Stimulated activated naive CD4-positive, alpha-beta T cell (primary cell): ENCODE data around the gene SDK1.
A peak's percentile ranks its signal among the peaks of the same experiment; 100 is the strongest.

Source experiments
- DNase-seq, 6 experiments: peaks; one replicate each; lab custom pipeline; 2025; lab: John Stamatoyannopoulos, UW

SDK1 gene

DNA sequence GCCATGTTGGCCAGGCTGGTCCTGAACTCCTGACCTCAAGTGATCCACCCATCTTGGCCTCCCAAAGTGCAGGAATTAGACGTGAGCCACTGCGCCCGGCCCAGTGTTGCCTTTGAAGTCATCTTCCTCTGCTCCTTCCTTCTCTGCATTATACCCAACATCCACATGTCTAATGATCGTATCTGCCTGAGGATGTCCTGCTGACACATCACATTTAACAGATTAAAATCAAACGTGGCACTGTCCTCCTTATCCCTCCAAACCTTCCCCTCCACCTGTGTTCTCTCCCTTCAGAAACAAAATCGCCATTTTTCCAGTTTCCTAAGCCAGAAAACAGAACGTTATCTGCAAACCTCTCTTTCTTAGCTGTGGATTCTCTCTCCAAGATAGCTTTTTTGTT is 8.4 kb upstream of the SDK1 start:
- DNase-seq, result no peak

DNA sequence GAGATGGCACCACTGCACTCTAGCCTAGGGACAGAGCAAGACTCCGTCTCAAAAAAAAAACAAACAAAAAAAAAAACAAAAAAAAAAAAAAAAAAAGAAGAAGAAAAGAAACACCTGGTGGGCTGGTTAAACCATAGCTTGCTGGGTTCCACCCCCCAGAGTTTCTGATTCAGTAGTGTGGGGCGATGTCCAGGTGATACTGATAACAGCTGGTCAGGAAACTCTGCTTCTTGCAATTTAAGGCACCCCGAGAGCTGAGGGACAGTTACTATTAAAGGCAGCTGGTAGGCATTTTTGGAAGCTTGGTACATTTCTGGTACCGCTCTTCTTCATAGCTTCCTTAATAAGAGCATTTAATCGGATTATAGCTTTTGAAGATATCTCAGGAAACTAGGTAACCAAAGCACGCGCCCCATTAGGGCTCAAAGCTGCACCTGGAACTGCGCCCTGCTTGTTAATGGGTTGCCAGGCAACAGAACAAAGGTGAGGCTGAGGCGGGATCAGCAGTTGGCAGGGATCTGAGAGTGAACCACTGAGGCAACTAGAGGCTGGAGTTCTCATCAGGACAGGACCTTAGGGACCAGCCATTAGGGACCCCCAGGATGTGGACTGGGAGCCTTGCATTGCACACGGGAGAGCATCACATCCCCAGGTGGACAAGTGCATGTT is 6.5 kb upstream of the SDK1 start:
- no peak for DNase-seq

DNA sequence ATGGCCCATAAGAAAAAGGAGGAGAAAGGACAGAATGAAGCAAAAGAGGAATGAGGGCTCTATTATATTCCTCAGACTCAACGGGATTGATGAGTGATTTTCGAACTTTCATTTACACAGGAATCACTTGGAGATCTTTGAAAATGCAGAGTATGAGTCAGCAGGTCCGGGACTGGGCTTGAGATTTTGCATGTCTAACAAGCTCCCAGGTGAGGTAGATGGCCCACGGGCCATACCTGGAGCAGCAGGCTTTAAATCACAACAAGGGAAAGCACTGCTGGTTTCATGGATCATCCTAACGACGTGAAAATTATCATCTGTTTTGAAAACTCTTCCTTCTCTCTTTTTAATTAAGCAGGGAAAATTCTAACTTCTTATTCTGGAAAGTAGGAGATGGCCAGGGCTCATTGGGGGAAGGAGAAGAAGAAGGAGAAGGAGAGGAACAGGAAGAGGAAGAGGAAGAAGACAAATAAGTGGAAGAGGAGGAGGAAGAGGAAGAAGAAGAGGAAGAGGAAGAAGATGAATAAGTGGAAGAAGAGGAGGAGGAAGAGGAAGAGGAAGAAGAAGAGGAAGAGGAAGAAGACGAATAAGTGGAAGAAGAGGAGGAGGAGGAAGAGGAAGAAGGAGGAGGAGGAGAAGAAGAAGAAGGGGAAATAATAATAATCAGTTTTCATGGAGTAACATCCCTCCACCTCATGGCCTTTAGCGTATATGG is 3.8 kb upstream of the SDK1 start:
- DNase-seq, result no peak

DNA sequence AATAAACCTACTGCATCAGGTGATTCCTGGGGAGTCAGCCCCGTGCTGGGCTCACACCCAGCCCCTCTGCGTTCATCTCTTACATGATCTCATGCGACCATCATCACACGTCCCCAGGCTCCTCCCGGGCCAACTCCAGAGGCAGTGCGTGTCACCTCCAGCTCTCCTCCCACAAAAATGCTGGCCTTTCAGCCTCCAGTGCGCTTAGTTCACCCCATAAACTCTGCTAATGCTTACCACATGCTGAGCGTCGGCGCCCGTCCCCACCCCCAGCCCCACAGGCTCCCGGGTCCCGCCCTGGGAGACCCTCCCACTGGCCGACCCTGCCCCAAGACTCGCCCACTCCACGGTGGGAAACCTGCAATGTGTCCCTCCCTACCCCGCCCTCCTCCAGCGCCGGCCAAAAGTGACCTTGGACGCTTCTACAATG is 816 bp upstream of the SDK1 start:
- peak in 2 of 6 experiments; percentile 10 to 23 for DNase-seq

DNA sequence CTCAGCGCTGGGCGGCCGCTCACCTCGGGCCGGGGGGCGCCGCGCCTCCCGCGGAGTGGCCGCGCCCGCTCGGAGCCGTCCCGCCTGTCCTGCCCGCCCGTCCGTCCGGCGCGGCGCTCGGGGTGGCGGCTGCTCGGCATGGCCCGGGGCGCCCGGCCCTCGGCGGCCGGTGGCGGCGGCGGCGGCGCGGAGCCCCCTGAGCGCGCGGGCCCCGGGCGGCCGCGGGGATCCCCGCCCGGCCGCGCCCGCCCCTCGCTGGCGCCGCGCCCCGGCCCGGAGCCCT is 338 bp downstream of the SDK1 start:
- no peak for DNase-seq

DNA sequence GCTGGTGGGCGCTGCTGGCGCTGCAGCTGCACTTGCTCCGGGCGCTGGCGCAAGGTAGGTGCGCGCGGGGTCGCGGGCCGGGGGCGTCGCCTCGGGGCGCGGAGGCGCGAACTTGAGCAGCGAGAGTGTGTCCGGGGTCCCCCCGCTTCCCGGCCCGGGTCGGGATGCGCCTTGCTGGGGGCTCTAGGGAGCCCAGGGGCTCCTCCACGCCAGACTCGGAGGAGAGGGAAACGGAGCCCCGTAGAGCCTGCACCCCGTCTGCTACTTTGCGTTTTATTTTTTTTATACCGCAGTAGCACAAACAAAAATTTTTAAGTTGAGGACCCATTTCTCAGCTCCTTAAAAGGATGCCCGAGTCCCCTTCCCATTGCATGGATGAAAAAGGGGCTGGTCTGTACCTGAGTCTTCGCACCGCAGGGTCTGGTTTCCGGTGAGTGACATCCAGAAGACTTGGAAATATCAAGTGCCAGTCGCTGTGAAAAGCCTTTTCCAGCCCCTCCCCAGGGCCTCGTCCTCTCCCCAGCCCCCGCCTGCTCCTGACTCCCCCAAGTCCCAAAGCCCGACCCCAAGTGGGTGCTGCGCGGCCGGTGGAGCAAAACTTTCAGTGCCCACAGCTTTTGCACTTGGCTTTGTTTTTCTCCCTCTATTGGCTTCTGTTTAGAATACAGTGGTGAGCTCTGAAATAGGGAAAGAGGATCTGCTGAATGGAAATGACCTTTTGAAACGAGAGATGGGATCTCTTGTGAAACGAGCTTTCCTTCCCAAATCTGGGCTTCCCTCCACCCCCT is 973 bp downstream of the SDK1 start:
- peak in 5 of 6 experiments; percentile 12 to 44 (median 20) for DNase-seq

DNA sequence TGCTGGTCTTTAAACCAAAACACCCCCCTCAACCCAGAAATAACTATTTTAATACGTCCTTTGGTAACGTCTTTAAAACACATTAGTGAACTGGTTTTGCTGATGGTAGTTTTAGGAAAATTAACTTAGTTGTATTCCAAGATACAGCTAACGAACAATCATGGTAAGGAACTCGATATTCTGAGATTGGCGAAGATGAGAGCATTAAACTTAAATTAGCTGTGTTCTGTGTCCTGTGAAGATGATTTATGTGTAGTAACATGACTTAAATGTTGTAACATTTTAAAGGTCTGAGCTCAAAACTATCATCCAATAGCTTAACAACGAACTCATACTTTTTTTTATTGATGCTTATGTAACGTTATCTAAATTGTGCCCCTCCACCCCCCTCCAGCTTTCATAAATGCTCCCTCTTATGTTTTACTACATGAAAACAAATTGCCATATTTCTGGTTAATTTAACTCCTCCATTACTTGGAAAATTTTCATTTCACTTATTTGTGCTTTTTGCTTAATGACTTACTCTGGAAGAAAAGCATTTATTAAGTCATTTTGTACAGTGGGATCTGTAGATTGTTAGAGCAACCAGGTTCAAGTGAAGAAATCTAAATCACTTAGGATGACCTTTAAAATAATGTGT is 1.7 kb downstream of the SDK1 start:
- DNase-seq, result no peak

DNA sequence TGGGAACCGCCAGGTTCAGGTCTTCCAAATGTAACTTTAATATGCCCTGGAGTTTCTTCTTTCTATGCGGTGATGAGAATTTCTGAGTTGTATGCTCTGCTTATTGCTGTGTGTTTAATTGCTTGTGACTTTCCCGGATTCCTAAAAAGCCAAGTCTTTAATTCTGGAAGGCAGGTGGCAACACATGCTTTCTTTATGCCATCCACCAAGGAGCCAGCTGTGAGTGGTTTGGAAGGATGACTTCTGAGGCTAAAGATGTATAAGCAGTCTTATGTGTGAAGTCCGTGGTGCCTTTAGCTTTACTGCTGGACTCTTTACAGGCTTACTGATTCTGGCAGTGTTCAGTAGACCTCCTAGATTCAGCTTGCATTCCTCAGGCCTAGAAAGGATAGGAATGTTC is 3.1 kb downstream of the SDK1 start:
- DNase-seq, result no peak

DNA sequence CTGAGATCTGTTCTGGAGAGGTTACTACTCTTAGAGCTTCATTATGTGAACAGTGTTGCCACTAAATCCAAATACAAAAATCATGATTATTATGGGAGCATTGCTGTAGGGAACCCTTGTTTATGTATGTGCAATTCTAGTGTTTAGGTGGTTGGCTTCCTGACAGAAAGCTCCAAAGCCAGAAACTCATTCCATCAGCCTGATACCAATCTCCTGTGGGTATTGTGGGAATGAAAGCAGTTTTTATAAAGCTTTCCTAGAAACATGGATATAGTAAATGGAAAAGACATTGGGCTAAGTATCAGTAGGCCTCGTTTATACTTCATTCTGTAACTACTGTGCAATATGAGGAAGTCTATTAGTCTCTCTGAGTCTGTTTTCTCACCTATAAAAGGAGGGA is 6.4 kb downstream of the SDK1 start:
- no peak for DNase-seq

DNA sequence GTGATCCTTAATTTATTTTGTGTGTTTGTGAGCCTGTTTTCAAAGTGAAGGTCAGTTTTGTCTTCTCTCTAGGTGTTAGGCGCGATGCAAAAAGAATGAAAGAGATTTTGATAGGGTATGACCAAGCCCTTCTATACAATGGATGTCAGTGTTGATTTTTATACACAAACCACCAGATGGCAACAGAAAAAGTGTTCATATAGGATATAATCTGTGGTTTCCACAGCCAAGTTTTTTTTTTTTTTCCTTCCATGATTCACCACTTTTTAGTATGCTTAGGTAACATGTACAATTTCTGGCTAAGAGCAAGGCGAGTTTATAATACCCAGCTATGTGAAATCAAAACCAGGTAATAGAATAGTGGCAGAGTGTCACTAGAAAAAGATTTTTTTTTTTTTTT is 8.1 kb downstream of the SDK1 start:
- no peak for DNase-seq

DNA sequence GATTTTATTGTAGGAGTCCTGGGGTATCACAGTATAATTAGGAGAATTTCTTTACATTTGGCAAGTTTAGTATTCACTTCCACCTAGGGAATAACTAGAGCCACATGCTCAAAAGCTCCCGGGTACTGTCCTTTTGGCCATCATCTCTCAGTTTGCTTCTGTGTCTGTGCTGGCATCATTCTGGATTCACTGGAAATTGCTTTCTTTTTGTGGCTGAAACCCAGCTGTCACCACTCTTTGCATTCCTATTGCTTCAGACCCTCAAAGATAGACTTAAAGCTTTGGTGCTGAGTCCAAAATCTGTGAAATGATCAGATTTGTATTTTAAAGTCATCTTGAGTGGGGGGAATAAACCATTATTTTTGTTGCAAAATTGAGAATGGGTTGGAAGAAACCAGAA is 8.9 kb downstream of the SDK1 start:
- no peak for DNase-seq

DNA sequence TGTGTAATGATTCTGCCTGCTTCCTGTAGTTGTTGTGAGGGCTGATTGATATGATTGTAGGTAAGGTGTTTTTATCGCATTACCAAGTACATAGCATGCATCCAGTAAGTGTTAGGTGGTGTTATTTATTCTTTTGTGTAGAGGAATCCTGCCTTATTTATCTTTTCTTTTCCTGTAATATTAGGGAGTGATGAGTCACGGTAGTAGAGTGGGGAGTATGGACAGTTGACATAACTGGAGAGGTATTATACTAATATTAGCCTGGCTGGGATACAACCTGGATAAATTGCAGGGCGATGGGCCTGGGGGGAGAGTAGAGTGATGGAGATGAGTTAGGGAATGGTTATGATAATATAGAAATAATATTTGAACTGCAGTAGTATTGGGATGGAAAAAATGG is 9.8 kb downstream of the SDK1 start:
- DNase-seq, result no peak

DNA sequence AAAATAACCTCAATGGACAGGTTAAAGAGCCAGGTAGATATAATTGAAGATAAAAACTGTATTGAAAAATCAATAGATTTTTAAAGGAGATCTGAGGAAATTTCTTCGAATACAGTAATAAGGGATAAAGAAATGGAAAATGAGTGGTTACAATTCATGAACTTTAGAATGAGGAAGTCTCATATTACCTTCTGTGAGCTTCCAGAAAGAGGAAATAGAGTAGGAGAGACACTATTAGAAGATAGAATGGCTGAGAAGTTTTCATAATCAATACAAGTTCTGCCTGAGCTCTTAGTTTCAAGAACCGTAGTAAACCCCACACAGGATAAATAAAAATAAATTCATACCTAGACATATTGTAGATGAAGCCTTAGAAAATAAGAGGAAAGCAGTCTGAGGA is 11.5 kb downstream of the SDK1 start:
- no peak for DNase-seq

DNA sequence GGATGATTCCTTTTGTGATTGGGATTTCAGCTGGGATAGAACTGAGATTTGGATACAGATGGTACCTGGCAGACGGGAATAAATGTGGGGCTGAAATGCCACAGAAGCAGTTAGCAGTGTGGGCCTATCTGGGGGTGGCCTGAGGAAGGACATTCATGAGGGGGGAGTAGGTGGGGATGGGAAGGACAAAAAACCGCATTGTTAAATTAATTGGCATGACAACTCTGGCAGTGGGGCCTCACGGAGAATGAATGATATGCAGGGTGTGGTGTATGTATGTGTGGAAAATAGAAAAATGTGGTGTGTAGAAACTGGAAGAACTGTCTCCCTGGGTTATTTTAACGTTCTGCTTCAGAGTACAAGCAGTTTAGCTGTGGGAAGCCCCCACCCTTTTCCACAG is 17.8 kb downstream of the SDK1 start:
- DNase-seq, result no peak

DNA sequence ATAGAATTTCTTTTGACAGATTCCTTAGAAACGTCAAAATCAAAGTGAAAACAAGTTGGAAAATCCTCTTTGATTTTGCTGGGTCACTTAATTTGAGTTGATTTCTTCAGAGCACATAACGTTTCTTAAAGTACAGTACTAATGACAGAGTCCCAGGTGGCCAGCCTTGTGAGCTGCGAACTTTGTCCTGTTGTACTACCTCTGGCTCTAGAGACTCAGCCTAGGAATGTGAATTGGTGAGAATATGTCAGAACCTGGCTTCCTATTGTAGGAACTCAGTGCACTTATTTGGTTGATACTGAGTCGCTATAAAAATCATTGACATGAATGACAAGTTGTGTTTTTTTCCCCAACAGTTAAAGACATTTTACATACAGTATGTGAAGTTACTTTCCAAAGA is 20.2 kb downstream of the SDK1 start:
- no peak for DNase-seq

DNA sequence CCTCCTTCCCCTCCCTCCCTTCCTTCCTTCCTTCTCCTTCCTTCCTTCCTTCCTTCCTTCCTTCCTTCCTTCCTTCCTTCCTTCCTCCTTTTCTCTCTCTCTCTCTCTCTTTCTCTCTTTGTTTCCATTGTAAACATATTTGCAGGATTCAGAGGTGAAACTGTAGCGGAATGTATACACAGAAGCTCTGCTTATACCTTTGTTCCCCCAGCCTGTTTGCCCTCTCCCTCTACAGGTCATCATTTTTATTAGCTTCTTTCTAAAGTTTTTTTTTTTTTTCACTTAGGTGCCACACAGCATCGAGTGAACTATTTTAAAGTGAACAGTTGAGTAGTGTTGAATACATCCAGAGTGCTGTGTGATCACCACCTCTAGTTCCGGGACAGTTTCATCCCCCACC is 20.7 kb downstream of the SDK1 start:
- DNase-seq, result no peak

DNA sequence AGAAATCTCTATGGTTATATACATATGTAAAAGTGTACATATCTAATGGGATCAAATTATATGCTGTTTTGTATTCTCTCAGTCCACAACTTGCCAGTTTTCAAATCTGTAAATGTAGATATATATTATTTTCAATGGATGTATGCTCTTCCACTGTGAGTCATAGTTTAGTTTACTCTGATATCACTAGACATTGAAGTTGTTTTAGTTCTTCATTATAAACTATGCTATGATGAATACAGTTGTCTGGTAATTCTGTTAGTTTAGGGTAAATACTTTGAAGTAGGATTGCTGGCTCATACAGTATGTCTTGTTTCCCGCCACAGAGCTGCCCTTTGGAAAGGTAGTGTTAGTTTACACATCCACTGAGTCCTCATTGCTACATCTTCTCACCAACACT is 25.2 kb downstream of the SDK1 start:
- DNase-seq, result no peak

DNA sequence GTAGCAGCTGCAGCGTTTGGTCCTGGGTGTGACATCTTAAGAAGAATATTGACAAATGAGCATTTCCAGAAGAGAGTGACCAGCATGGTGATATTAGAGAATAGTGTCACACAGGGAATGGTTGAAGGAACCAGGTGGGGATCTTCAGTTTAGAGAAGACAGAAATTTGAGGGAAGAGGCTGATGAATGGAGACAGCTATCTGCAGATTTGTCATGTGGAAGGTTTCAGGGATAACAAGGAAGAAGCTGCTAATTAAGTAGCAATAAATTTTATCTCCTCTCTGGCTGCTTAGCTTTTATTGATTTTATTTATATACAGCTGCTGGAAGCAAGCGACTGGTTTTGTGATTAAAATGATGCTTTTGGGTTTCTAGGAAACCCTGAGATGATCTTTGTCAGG is 26.0 kb downstream of the SDK1 start:
- no peak for DNase-seq

DNA sequence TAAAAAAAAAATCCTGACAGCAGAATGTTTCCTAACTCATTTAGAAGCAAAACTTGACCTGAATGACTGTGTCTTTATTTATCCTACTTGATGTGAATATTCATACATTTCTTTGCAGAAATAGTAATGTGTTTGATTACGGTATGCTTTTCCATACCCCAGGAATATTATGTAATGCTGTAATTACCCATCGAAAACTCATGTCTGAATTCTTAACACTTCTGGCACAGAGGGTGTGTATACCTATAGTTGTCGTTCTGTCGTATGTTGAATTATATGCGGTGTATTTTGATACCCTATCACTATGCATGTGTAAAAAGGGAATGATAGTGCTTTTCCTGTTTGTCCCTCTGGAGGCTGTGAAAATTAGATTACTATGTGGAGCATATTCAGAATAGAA is 26.6 kb downstream of the SDK1 start:
- no peak for DNase-seq

DNA sequence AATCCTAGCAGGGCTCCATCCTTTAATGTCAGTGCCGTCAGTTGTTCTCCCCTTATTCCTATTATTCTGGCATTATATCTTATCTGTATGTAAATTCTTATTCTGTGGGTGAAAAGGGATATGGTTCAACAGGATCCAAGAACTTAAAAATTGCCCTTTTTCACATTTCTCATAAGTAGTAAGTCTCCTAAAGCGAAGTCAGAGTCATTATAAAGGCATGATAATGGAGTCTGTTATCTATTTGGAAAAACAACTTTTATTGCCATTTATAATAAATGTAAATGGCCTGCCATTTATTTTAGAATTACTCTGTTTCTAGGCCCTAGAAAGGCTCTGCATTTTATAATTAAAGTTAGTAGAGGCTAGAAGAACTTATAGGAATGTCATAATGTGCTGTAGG is 31.3 kb downstream of the SDK1 start:
- DNase-seq, result no peak

DNA sequence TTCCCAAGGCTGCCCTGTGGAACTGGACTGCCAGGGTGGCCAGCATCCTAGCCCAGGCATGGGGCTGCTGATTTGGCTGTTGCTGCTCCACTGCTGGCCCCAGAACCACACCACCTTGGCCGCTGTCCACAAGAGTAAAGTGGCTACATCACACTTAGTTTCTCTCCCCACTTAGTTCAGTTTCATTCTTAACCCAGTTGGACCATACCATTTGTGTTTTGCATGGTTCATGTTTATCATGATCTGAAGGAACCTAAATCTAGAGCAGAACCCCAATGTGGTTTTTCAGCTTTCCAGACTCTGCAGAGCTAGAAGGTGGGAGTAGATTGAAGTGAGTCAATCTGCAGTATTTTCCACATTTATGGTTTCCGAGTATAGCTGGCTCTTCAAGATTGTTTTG is 32.8 kb downstream of the SDK1 start:
- DNase-seq, result no peak

DNA sequence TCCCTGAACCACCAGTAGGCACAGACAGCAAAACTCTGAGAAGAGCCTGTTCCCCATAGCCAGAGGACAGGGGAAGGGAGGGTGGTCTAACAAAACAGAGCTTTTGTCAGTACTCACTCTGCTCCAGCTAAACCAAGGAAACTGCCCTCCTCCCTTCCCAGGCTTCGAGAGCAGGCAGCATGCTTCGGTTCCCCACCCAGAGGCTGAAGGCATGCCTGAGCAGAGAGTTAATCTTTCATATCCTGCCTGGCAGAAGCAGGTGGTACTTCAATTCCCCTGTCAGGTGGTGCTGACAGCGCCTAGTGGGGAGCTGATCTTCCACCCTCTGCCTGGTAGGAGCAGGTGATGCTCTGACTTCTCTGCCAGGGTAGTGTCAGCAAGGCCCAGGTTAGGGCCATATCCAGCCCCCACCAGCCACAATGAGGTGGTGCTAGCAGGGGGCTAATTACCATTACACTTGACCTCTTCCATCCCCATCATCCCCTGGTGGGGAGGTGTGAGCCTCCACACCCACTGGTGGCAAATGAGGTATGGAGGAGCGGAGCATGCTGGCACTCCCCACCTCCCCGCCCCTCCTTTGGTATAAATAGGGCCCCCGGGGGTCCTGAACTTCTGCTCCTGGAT is 35.1 kb downstream of the SDK1 start:
- DNase-seq, result no peak

DNA sequence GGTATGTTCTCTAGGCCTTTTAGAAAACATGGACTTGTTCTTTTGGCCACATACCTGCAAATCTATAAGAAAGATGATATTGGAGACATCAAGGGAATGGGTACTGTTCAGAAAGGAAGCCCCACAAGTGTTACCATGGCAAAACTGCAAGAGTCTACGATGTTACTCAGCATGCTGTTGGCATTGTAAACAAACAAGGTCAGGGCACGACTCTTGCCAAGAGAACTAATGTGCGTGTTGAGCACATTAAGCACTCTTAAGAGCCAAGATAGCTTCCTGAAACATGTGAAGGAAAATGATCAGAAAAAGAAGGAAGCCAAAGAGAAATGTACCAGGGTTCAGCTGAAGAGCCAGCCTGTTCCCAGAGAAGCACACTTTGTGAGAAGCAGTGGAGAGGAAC is 37.1 kb downstream of the SDK1 start:
- no peak for DNase-seq
